Lower lobe of right lung (tissue), 2 donors: ENCODE results near the gene CHD9NB. TPM values are rescaled to one million over a fixed set of nuclear protein-coding genes. Genes with fewer than 3 reads are reported as not detected.
A peak's percentile ranks its signal among the peaks of the same experiment; 100 is the strongest.

Experiments used
- ATAC-seq, 2 donors: fragments of 200-7000 bp; cut with Tn5 transposase; one replicate each; pipeline ENCODE4 v1.9.1; 2020 to 2022; ENCODE audit warnings: mild to moderate bottlenecking in 2 of 2, moderate library complexity in 2 of 2
- DNase-seq: peaks from one replicate; pipeline ENCODE4 v3.0.0-alpha.2; 2020
- H3K27ac ChIP-seq: fragments of 200-600 bp; one replicate; pipeline ENCODE4 v1.8.0; 2022
- H3K27me3 ChIP-seq: fragments of 200-600 bp; one replicate; pipeline ENCODE4 v1.8.0; 2022; ENCODE audit warnings: low read depth
- H3K36me3 ChIP-seq: fragments of 200-600 bp; one replicate; pipeline ENCODE4 v1.8.0; 2022; ENCODE audit warnings: mild to moderate bottlenecking
- H3K4me1 ChIP-seq: fragments of 200-600 bp; one replicate; pipeline ENCODE4 v1.8.0; 2022
- H3K4me3 ChIP-seq: fragments of 200-600 bp; one replicate; pipeline ENCODE4 v1.8.0; 2022; ENCODE audit warnings: mild to moderate bottlenecking
- H3K9me3 ChIP-seq: fragments of 200-600 bp; one replicate; pipeline ENCODE4 v1.8.0; 2022
- CTCF ChIP-seq: fragments of 200-600 bp; IDR thresholded peaks from one replicate; pipeline ENCODE4 v1.8.0; 2022; ENCODE audit warnings: antibody characterized with exemption, mild to moderate bottlenecking
- intact Hi-C: fragments of 100-400 bp; cut with DNase I; formaldehyde crosslinking; loops from one replicate; pipeline ENCODE4 v1.11.0; 2022
- total RNA-seq: library from RNA; stranded (reverse); fragmentation: NEBNext Ultra II Directional; extraction: Animal tissue kit (Norgen Biotek cat#: 25700); gene quantifications from one replicate; pipeline ENCODE4 v1.2.1, GENCODE V29; 2021
- donor health status: DM: no; HTN: yes; CAD: no; lungs with severe emphysema.

The CHD9NB gene
- total RNA-seq, 1 donor from 2014 or later: 12.4 TPM

GRCh38 chr16:53031323-53031942 is 21.3 kb downstream of the CHD9NB start:
- TF ChIP-seq CTCF: no peak
- Histone ChIP-seq H3K36me3 (no peaks in the 10 kb centered on the region), H3K9me3 (no peaks in the 10 kb centered on the region), H3K27me3 (no peaks in the 10 kb centered on the region), H3K27ac (no peak overlapping the region), H3K4me3 (no peak overlapping the region), H3K4me1 (peaks cover 5% of the 10 kb centered on the region)
- DNase-seq (no peak), ATAC-seq (peak in 1 of 2 donors; percentile 26)
- intact Hi-C loops: no loop called here

GRCh38 chr16:53029971-53030370 is 22.7 kb downstream of the CHD9NB start:
- ATAC-seq (peak in 1 of 2 donors; percentile 65), DNase-seq (no peak)
- peaks cover 5% of the 10 kb centered on the region for H3K4me1 ChIP-seq
- H3K27ac ChIP-seq: no peak overlapping the region
- intact Hi-C loops: no loop called here
- H3K27me3 ChIP-seq: no peaks in the 10 kb centered on the region
- H3K36me3 ChIP-seq: no peaks in the 10 kb centered on the region
- H3K9me3 ChIP-seq: no peaks in the 10 kb centered on the region
- no peak overlapping the region for H3K4me3 ChIP-seq
- no peak for TF ChIP-seq CTCF

GRCh38 chr16:53024045-53024444 is 28.7 kb downstream of the CHD9NB start:
- TF ChIP-seq CTCF: no peak
- ATAC-seq: no peak
- H3K36me3 ChIP-seq: no peaks in the 10 kb centered on the region
- intact Hi-C loops: no loop called here
- no peaks in the 10 kb centered on the region for H3K4me1 ChIP-seq
- no peaks in the 10 kb centered on the region for H3K9me3 ChIP-seq
- no peaks in the 10 kb centered on the region for H3K27me3 ChIP-seq
- DNase-seq: no peak
- no peak overlapping the region for H3K27ac ChIP-seq
- H3K4me3 ChIP-seq: no peak overlapping the region

- Histone ChIP-seq H3K36me3 (no peaks in the 10 kb centered on the region), H3K9me3 (no peaks in the 10 kb centered on the region), H3K4me1 (no peaks in the 10 kb centered on the region), H3K27ac (no peak overlapping the region), H3K27me3 (no peaks in the 10 kb centered on the region), H3K4me3 (no peak overlapping the region)
- peak; percentile 48 for TF ChIP-seq CTCF
- DNase-seq: no peak
- intact Hi-C loops: no loop called here
- peak; percentile 79 to 82 for ATAC-seq
Measured at GRCh38 chr16:53022374-53022773, 30.3 kb downstream of the CHD9NB start.

GRCh38 chr16:53018834-53019416 is 33.8 kb downstream of the CHD9NB start:
- ATAC-seq (no peak), DNase-seq (no peak)
- H3K4me3 ChIP-seq: no peak overlapping the region
- H3K9me3 ChIP-seq: no peaks in the 10 kb centered on the region
- no peaks in the 10 kb centered on the region for H3K27me3 ChIP-seq
- no peak overlapping the region for H3K27ac ChIP-seq
- TF ChIP-seq CTCF: no peak
- no peaks in the 10 kb centered on the region for H3K36me3 ChIP-seq
- intact Hi-C loops: no loop called here
- no peaks in the 10 kb centered on the region for H3K4me1 ChIP-seq
